ENCODE data around the gene PDE3A. TPM values are rescaled to one million over a fixed set of nuclear protein-coding genes. Genes with fewer than 3 reads are reported as not detected.
"Not testable (repeated sequence)": the region's sequence is repeated elsewhere in the genome, so short reads cannot be mapped to it uniquely, and the experiment has no call there.

The PDE3A gene
- 0.58 and 2.0 TPM in 2 replicates for total RNA-seq (2014; rRNA removed)
- Bru-seq, nascent RNA = percentile 45 among the genes with signal in this experiment
- BruChase-seq, experiment 1, labeled RNA remaining after a 6-hour chase = percentile 37 among the genes with signal in this experiment
- BruChase-seq, experiment 2, labeled RNA remaining after a 2-hour chase = percentile 44 among the genes with signal in this experiment
- long read RNA-seq, full-length matches to known transcripts = 2 of 13 reads
- long read RNA-seq, partial matches to known transcripts = 0 of 13 reads
- long read RNA-seq, other reads (novel, unspliced or antisense) = 11 of 13 reads

- Histone ChIP-seq H3F3A (ENCODE audit: low read length, unreplicated experiment) (no peaks in the 10 kb centered on the region), H4K20me1 (ENCODE audit: low read length) (no peaks in the 10 kb centered on the region), H3K9me3 (ENCODE audit: low read length) (no peaks in the 10 kb centered on the region), H3K27me3 (ENCODE audit: low read length) (peaks cover 61% of the 10 kb centered on the region), H3K9me2 (replicated peaks; ENCODE audit: low read length) (no peaks in the 10 kb centered on the region), H3K4me1 (ENCODE audit: insufficient read depth, low read length) (no peaks in the 10 kb centered on the region), H3K27ac (ENCODE audit: low read length) (peak within 1 kb of the TSS; percentile 66), H3K79me2 (ENCODE audit: low read length) (no peaks in the 10 kb centered on the region), H3K4me2 (ENCODE audit: low read length) (peak within 1 kb of the TSS; percentile 86), H3K9ac (ENCODE audit: low read length) (peak within 1 kb of the TSS; percentile 83), H3K36me3 (ENCODE audit: low read depth, low read length) (no peaks in the 10 kb centered on the region), H3K4me3 (ENCODE audit: low read length) (peak within 1 kb of the TSS; percentile 67), H2AFZ (ENCODE audit: low read length) (peak within 1 kb of the TSS; percentile 70)
- BruUV-seq (replicated peaks) = no TSS peak
- CTCF ChIA-PET = no interaction called here
- no peak for TF ChIP-seq EZH2phosphoT487 (IDR thresholded peaks at IDR 0.05; ENCODE audit: borderline replicate concordance, low read length)
- TF ChIP-seq CTCF (conservative IDR thresholded peaks at IDR 0.05; ENCODE audit: low read depth, low read length) = no peak
- no peak for TF ChIP-seq EZH2 (IDR thresholded peaks at IDR 0.05; ENCODE audit: low read length, unreplicated experiment)
- peak; percentile 69 for ATAC-seq
- POLR2A ChIA-PET (ENCODE audit: unreplicated experiment) = interaction anchor here (0.6 kb wide), 1 partner anchor 159 kb away, joined by 4 read pairs; no protein-coding TSS in a partner anchor
- peak; percentile 42 for DNase-seq
- intact Hi-C loops (cut with micrococcal nuclease) = no loop called here
Observed at GRCh38 chr12:20368114-20368650, at the start of gene PDE3A. PDE3A (plus strand) TSS chr12:20368537; CDS start chr12:20369285, 748 bp downstream.

GRCh38 chr12:20319366-20319765 is 49.0 kb upstream of the PDE3A start:
- DNase-seq = no peak
- Histone ChIP-seq H3K27me3 (ENCODE audit: low read length) (no peaks in the 10 kb centered on the region), H3K4me1 (ENCODE audit: insufficient read depth, low read length) (no peaks in the 10 kb centered on the region), H3K36me3 (ENCODE audit: low read depth, low read length) (no peaks in the 10 kb centered on the region), H3K4me3 (ENCODE audit: low read length) (no peak overlapping the region), H3K79me2 (ENCODE audit: low read length) (no peaks in the 10 kb centered on the region), H3K27ac (ENCODE audit: low read length) (no peak overlapping the region), H4K20me1 (ENCODE audit: low read length) (no peaks in the 10 kb centered on the region), H3F3A (ENCODE audit: low read length, unreplicated experiment) (no peaks in the 10 kb centered on the region), H2AFZ (ENCODE audit: low read length) (no peak overlapping the region), H3K9me2 (replicated peaks; ENCODE audit: low read length) (no peaks in the 10 kb centered on the region), H3K4me2 (ENCODE audit: low read length) (no peak overlapping the region), H3K9me3 (ENCODE audit: low read length) (no peaks in the 10 kb centered on the region), H3K9ac (ENCODE audit: low read length) (no peak overlapping the region)
- POLR2A ChIA-PET (ENCODE audit: unreplicated experiment) = no interaction called here
- TF ChIP-seq CTCF (conservative IDR thresholded peaks at IDR 0.05; ENCODE audit: low read depth, low read length) (no peak), EZH2 (IDR thresholded peaks at IDR 0.05; ENCODE audit: low read length, unreplicated experiment) (no peak), EZH2phosphoT487 (IDR thresholded peaks at IDR 0.05; ENCODE audit: borderline replicate concordance, low read length) (no peak)
- intact Hi-C loops (cut with micrococcal nuclease) = no loop called here
- ATAC-seq = no peak
- CTCF ChIA-PET = no interaction called here
- BruUV-seq (replicated peaks) = no TSS peak

GRCh38 chr12:20320552-20320951 is 47.8 kb upstream of the PDE3A start:
- Histone ChIP-seq H2AFZ (ENCODE audit: low read length) (no peak overlapping the region), H3K79me2 (ENCODE audit: low read length) (no peaks in the 10 kb centered on the region), H3K27ac (ENCODE audit: low read length) (no peak overlapping the region), H3K4me3 (ENCODE audit: low read length) (no peak overlapping the region), H3K36me3 (ENCODE audit: low read depth, low read length) (no peaks in the 10 kb centered on the region), H3K4me2 (ENCODE audit: low read length) (no peak overlapping the region), H3F3A (ENCODE audit: low read length, unreplicated experiment) (no peaks in the 10 kb centered on the region), H4K20me1 (ENCODE audit: low read length) (no peaks in the 10 kb centered on the region), H3K9me3 (ENCODE audit: low read length) (no peaks in the 10 kb centered on the region), H3K4me1 (ENCODE audit: insufficient read depth, low read length) (no peaks in the 10 kb centered on the region), H3K27me3 (ENCODE audit: low read length) (no peaks in the 10 kb centered on the region), H3K9me2 (replicated peaks; ENCODE audit: low read length) (no peaks in the 10 kb centered on the region), H3K9ac (ENCODE audit: low read length) (no peak overlapping the region)
- ChIA-PET CTCF (no interaction called here), POLR2A (ENCODE audit: unreplicated experiment) (no interaction called here)
- no peak for TF ChIP-seq EZH2 (IDR thresholded peaks at IDR 0.05; ENCODE audit: low read length, unreplicated experiment)
- TF ChIP-seq EZH2phosphoT487 (IDR thresholded peaks at IDR 0.05; ENCODE audit: borderline replicate concordance, low read length) = no peak
- TF ChIP-seq CTCF (conservative IDR thresholded peaks at IDR 0.05; ENCODE audit: low read depth, low read length) = no peak
- DNase-seq = no peak
- ATAC-seq = no peak
- intact Hi-C loops (cut with micrococcal nuclease) = no loop called here
- no TSS peak for BruUV-seq (replicated peaks)

- H3K36me3 ChIP-seq (ENCODE audit: low read depth, low read length); POLR2A ChIA-PET (ENCODE audit: unreplicated experiment); H3K27me3 ChIP-seq (ENCODE audit: low read length); DNase-seq; H3F3A ChIP-seq (ENCODE audit: low read length, unreplicated experiment); H3K79me2 ChIP-seq (ENCODE audit: low read length); intact Hi-C loops (cut with micrococcal nuclease); H3K9me2 ChIP-seq (replicated peaks; ENCODE audit: low read length); ATAC-seq; H3K9me3 ChIP-seq (ENCODE audit: low read length); H3K4me1 ChIP-seq (ENCODE audit: insufficient read depth, low read length); CTCF ChIA-PET; H3K4me3 ChIP-seq (ENCODE audit: low read length); H2AFZ ChIP-seq (ENCODE audit: low read length); H4K20me1 ChIP-seq (ENCODE audit: low read length); H3K27ac ChIP-seq (ENCODE audit: low read length); BruUV-seq (replicated peaks); H3K9ac ChIP-seq (ENCODE audit: low read length); H3K4me2 ChIP-seq (ENCODE audit: low read length): not testable (repeated sequence)
Observed at GRCh38 chr12:20330826-20331505, 37.4 kb upstream of the PDE3A start.

Measured in PC-3 (cell line).